SK-N-SH (cell line): ENCODE results near the gene SERTAD2.

Source experiments
- CHD2 ChIP-seq: fragments of 150-350 bp; IDR thresholded peaks from 2 replicates; pipeline ENCODE4 v1.6.1; 2018; ENCODE audit warnings: low read length; ENCODE audit not compliant: partially characterized antibody
- FOXM1 ChIP-seq: IDR thresholded peaks from 2 replicates; pipeline ENCODE4 v1.4.0; 2012; ENCODE audit warnings: low read depth, mild to moderate bottlenecking
- NRF1 ChIP-seq: IDR thresholded peaks from 2 replicates; pipeline ENCODE4 v1.6.1; 2012; ENCODE audit warnings: low read depth, mild to moderate bottlenecking, low read length
- RAD21 ChIP-seq: IDR thresholded peaks from 2 replicates; pipeline ENCODE4 v1.6.1; 2012; ENCODE audit warnings: mild to moderate bottlenecking, low read length
- SIN3A ChIP-seq: IDR thresholded peaks from 2 replicates; pipeline ENCODE4 v1.6.1; 2012; ENCODE audit warnings: low read depth, mild to moderate bottlenecking, low read length, moderate library complexity, borderline replicate concordance
- TEAD4 ChIP-seq: IDR thresholded peaks from 2 replicates; pipeline ENCODE4 v1.4.0; 2012; ENCODE audit warnings: mild to moderate bottlenecking, borderline replicate concordance; ENCODE audit not compliant: insufficient read depth
- TF ChIP-seq, protein P1 (sequence below): fragments of 200-600 bp; sonication (generic); IDR thresholded peaks from 2 replicates; pipeline ENCODE4 v1.6.1; 2017; ENCODE audit warnings: antibody characterized with exemption, mild to moderate bottlenecking, moderate library complexity
- TF ChIP-seq, protein P2 (sequence below): IDR thresholded peaks from 2 replicates; pipeline ENCODE4 v1.6.1; 2012; ENCODE audit warnings: mild to moderate bottlenecking, low read depth, low read length, moderate library complexity
- TF ChIP-seq, protein P3 (sequence below): fragments of 150-350 bp; IDR thresholded peaks from 2 replicates; pipeline ENCODE4 v1.6.1; 2017; ENCODE audit warnings: antibody characterized with exemption, low read length, low read depth, borderline replicate concordance

DNA sequence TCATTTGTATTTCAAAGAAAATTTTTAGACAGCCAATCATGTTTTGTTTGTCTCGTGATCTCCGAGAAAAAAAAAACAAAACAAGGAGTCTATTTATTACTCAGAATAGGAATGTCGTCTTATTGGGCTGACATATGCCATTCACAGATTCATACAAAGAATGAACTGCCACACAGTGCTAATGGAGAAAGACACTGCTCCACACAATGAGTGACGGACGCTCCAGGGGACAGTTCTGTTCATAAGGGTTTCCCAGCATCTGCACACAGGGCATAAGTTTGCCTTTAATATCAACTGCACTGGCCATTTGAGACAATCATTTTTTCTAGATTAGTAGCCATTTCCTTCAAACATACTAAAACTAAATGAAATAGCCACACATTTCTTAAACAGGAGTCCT is 3.4 kb downstream of the SERTAD2 start:
- no peak for TF ChIP-seq RAD21
- TF ChIP-seq, protein P1, sequence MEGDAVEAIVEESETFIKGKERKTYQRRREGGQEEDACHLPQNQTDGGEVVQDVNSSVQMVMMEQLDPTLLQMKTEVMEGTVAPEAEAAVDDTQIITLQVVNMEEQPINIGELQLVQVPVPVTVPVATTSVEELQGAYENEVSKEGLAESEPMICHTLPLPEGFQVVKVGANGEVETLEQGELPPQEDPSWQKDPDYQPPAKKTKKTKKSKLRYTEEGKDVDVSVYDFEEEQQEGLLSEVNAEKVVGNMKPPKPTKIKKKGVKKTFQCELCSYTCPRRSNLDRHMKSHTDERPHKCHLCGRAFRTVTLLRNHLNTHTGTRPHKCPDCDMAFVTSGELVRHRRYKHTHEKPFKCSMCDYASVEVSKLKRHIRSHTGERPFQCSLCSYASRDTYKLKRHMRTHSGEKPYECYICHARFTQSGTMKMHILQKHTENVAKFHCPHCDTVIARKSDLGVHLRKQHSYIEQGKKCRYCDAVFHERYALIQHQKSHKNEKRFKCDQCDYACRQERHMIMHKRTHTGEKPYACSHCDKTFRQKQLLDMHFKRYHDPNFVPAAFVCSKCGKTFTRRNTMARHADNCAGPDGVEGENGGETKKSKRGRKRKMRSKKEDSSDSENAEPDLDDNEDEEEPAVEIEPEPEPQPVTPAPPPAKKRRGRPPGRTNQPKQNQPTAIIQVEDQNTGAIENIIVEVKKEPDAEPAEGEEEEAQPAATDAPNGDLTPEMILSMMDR, result no peak
- TF ChIP-seq FOXM1, result no peak
- TF ChIP-seq, protein P2, sequence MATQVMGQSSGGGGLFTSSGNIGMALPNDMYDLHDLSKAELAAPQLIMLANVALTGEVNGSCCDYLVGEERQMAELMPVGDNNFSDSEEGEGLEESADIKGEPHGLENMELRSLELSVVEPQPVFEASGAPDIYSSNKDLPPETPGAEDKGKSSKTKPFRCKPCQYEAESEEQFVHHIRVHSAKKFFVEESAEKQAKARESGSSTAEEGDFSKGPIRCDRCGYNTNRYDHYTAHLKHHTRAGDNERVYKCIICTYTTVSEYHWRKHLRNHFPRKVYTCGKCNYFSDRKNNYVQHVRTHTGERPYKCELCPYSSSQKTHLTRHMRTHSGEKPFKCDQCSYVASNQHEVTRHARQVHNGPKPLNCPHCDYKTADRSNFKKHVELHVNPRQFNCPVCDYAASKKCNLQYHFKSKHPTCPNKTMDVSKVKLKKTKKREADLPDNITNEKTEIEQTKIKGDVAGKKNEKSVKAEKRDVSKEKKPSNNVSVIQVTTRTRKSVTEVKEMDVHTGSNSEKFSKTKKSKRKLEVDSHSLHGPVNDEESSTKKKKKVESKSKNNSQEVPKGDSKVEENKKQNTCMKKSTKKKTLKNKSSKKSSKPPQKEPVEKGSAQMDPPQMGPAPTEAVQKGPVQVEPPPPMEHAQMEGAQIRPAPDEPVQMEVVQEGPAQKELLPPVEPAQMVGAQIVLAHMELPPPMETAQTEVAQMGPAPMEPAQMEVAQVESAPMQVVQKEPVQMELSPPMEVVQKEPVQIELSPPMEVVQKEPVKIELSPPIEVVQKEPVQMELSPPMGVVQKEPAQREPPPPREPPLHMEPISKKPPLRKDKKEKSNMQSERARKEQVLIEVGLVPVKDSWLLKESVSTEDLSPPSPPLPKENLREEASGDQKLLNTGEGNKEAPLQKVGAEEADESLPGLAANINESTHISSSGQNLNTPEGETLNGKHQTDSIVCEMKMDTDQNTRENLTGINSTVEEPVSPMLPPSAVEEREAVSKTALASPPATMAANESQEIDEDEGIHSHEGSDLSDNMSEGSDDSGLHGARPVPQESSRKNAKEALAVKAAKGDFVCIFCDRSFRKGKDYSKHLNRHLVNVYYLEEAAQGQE, result no peak
- TF ChIP-seq SIN3A, result no peak
- TF ChIP-seq, protein P3, sequence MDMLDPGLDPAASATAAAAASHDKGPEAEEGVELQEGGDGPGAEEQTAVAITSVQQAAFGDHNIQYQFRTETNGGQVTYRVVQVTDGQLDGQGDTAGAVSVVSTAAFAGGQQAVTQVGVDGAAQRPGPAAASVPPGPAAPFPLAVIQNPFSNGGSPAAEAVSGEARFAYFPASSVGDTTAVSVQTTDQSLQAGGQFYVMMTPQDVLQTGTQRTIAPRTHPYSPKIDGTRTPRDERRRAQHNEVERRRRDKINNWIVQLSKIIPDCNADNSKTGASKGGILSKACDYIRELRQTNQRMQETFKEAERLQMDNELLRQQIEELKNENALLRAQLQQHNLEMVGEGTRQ, result no peak
- no peak for TF ChIP-seq TEAD4
- TF ChIP-seq CHD2, result no peak
- TF ChIP-seq NRF1, result no peak
